ENCODE data around the gene URI1.

URI1 gene

GRCh38 chr19:29971648-29972047 is 29.6 kb downstream of the URI1 start:
- DNase-seq (ENCODE audit: low read depth): no peak

DNA sequence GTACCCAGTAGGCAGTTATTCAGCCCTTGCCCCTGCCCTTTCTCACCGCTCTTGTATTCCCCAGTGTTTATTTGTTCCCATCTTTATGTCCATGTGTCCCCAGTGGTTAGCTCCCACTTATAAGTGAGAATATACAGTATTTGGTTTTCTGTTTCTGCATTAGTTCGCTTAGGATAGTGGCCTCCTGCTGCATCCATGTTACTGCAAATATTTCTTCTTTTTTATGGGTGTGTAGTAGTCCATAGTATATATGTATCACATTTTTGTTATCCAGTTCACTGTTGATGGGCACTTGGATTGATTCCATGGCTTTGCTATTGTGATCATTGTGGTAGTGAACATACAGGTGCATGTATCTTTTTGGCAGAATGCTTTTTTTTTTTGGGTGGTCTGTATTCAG is 32.7 kb downstream of the URI1 start:
- DNase-seq (ENCODE audit: low read depth): no peak

DNA sequence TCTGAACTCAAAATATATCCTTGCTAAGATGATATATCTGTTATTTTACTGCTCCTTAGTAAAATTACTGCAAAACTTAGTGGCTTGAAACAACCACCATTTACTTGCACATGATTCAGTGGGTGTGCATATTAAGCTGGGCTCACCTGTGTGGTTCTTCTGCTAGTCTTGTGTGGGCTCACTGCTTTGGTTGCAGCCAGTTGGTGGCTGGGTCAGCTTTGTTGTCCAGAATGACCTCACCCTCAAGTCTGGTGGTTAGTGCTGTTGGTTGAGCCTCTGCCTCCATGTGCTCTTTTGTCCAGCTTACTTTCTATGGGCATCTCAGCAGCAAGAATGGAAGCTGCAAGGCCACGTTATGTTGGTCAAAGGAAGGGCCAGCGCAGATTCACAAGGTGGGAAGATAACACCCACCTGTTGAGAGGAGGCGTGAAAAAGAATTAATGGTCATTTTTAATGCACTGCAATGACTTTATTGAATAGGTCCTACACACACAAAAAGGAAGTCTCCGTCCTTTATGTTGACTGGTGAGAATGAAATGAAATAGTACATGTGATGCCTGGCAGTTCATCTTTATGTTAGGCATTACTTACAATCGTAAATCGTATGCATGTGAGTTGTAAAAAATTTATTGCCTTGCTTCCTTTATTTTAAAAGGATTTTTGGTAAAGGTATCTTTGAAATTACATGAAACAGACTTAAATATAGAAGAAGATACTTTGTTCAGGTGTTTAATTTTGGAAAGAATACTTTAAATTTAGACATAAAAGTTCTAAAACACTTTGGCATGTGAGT is 34.3 kb downstream of the URI1 start:
- DNase-seq (ENCODE audit: low read depth): no peak

DNA sequence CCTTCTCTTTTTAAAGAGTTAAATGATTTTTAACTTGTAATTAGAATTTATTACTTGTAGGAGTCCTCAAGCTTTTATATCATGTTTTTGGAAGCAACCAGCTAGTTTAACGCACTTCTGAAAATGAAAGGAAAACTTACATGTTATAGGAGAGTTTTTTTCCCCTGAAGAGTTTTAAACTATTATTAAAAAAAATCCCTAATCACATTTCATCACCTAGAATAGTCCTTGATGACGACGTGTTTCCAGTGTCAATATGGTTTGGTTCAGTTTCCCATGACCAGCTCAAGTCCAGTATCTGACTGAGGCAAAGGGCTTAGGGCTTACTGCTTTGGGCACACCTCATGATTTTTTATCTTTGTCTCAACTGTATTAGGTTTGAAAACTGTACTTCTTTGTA is 36.0 kb downstream of the URI1 start:
- DNase-seq (ENCODE audit: low read depth): no peak

- DNase-seq (ENCODE audit: low read depth): no peak
These were observed 41.5 kb downstream of the URI1 start for GRCh38 chr19:29983568-29983967.

DNA sequence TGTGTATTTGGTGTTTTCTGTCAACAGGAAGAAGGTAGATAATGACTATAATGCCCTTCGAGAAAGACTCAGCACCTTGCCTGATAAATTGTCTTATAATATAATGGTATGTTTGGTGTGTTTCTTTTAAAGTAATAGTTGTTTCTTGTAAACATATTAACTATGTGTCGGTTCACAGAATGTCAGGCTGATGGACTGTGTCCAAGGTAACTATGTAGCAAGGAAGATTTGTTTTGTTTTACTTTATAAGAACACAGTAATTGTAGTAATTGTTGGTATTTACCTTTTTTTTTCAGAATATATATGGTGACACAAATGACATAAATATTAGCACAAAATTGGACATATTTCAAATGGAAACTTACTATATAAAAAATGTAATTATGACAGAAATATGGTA is 43.2 kb downstream of the URI1 start:
- no peak for DNase-seq (ENCODE audit: low read depth)

DNA sequence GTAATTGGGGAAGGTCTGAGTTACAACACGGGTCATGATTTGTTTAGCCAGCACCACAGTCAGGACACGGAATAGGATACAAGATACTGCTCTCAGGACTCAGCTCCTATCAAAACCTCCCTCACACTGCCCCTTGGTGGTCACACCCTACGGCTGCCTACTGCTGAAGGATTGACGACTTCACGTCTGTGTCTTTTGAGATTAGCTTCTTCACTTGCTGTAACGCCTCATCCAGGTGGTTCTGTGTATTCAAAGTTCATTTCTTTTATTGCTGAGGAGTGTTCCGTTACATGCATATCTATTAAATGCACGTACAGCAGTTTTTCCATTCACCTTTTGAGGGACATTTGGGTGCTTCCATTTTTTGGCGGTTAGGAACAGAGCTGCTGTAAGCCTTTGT is 46.3 kb downstream of the URI1 start:
- DNase-seq (ENCODE audit: low read depth): no peak

GRCh38 chr19:29992233-29992867 is 50.3 kb downstream of the URI1 start:
- DNase-seq (ENCODE audit: low read depth): no peak

DNA sequence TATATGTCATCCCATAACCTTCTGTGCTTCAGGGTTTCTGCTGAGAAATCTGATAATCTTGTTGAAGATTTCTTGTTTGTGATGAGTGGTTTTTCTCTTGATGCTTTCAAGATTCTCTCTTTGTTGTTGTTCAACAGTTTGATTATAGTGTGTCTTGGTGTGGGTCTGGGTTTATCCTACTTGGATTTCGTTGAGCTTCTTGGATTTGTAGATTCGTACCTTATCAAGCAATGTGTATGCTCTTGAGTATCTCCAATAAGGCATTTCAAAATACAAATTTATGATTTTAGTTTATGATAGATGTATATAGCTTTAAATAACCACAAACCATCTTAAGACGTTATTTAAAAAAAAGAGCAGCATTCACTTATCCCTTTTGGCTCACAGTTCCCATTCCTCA is 57.5 kb downstream of the URI1 start:
- DNase-seq (ENCODE audit: low read depth): no peak

DNA sequence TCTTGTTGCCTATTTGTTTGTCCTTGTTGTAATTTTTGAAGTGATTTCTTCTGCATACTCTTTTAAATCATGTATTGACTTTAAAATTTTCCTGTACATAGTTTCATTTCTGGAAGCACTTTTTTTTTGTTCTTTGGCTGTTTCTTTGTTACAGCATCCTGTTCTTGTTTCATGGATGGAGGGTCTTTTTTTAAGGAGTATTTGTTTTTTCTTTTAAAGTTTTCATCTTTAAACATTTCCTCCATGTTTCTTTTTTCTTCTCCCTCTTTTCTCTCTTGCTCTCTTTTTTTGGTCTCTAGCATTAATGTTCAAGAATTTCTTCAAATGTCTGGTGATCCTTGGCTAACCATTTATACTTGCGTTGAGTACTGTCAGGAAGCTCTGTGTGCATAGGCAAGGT is 58.8 kb downstream of the URI1 start:
- DNase-seq (ENCODE audit: low read depth): no peak

GRCh38 chr19:30001301-30001700 is 59.3 kb downstream of the URI1 start:
- no peak for DNase-seq (ENCODE audit: low read depth)

- DNase-seq (ENCODE audit: low read depth): no peak
These were observed 59.8 kb downstream of the URI1 start for GRCh38 chr19:30001791-30002190.

- DNase-seq (ENCODE audit: low read depth): no peak
These were observed 61.8 kb downstream of the URI1 start for GRCh38 chr19:30003866-30004265.

DNA sequence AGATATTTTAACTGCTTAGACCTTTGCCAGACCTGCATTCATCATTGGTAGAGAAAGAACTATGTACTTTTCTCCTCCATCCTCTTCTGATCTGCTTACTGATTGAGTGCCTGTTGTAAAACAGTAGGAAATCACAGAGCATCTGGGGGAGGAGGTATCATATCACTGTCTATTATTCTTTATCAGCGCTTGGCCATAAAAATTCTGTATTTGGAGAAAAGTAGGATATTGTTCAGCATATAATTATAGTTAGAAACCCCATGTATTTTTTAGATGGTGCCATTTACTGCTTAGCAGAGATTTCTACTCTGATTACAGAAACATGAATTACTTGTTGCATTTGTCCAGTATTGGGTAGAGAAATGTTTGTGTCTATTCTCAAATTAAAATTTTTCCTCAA is 62.4 kb downstream of the URI1 start:
- no peak for DNase-seq (ENCODE audit: low read depth)

DNA sequence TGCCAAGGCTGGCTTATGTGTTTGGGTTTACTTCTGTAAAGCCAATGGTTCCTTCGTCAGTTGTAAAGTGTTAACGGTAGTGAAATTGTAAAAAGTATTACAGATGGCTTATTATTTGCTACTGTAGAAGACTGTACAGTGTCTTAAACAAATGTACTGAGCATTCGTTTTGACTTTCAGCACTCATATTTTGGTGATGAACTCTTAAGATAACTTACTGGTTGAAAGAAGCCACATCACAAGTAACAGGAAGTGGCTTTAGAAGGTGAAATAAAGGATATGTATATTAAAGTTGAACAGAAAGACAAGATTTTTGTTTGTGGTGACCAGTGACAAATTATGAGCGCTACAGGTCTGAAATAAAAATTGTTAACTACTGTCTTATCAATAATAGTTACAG is 64.2 kb downstream of the URI1 start:
- DNase-seq (ENCODE audit: low read depth): no peak

- DNase-seq (ENCODE audit: low read depth): no peak
These were observed 66.1 kb downstream of the URI1 start for GRCh38 chr19:30008169-30008568.

GRCh38 chr19:30009013-30009412 is 67.0 kb downstream of the URI1 start:
- DNase-seq (ENCODE audit: low read depth): no peak

- no peak for DNase-seq (ENCODE audit: low read depth)
These were observed 69.1 kb downstream of the URI1 start for GRCh38 chr19:30011051-30011578.

- DNase-seq (ENCODE audit: low read depth): no peak
These were observed 72.7 kb downstream of the URI1 start for GRCh38 chr19:30014770-30015169.

DNA sequence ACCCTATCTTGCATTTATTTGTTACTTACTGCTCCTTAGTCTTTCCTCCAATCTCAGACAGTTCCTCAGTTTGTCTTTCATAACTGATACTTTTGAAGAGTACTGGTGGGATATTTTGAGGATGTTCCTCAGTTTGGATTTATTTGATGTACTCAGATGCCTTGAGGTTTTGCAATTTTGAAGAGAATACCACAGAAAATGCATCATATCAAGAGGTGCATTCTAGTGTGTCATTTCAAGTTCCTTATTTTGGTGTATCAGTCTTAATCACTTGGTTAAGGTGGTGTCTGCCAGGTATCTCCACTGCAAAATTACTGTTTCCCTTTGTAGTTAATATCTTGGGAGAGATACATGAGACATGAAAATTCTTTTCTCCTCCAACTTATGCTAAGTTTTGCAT is 75.1 kb downstream of the URI1 start:
- DNase-seq (ENCODE audit: low read depth): no peak

GRCh38 chr19:30020189-30020588 is 78.2 kb downstream of the URI1 start:
- DNase-seq (ENCODE audit: low read depth): no peak

DNA sequence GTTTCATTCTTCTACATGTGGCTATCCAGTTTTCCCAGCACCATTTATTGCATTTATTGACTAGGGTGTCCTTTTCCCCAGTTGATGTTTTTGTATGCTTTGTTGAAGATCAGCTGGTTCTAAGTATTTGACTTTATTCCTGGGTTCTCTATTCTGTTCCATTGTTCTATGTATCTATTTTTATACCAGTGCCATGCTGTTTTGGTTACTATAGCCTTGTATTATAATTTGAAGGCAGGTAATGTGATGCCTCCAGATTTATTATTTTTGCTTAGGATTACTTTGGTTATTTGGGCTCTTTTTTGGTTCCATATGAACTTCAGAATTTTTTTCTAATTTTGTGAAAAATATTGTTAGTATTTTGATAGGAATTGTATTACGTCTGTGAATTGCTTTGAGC is 80.6 kb downstream of the URI1 start:
- no peak for DNase-seq (ENCODE audit: low read depth)

GRCh38 chr19:30023330-30023729 is 81.3 kb downstream of the URI1 start:
- DNase-seq (ENCODE audit: low read depth): no peak

- DNase-seq (ENCODE audit: low read depth): no peak
These were observed 82.1 kb downstream of the URI1 start for GRCh38 chr19:30024091-30024490.

Measured in activated T-cell treated with anti-CD3 and anti-CD28 coated beads for 1 hour (primary cell).